Skeletal muscle satellite cell (primary cell): Measurements from ENCODE around the gene DDX49.

Experiments
- H3K27me3 ChIP-seq: 2 replicates; pipeline ENCODE4 v1.7.0; 2013; ENCODE audit warnings: low read length; ENCODE audit not compliant: control insufficient read depth, insufficient read depth
- H3K36me3 ChIP-seq: 2 replicates; pipeline ENCODE4 v1.7.0; 2013; ENCODE audit warnings: mild to moderate bottlenecking, control low read depth, low read length; ENCODE audit not compliant: insufficient read depth
- H3K4me1 ChIP-seq: 2 replicates; pipeline ENCODE4 v1.7.0; 2013; ENCODE audit warnings: low read length; ENCODE audit not compliant: control insufficient read depth, insufficient read depth
- H3K4me2 ChIP-seq: 2 replicates; pipeline ENCODE4 v1.7.0; 2013; ENCODE audit warnings: mild to moderate bottlenecking, low read length
- H3K4me3 ChIP-seq: 2 replicates; pipeline ENCODE4 v1.7.0; 2013; ENCODE audit warnings: low read length
- H3K9ac ChIP-seq: 2 replicates; pipeline ENCODE4 v1.7.0; 2013; ENCODE audit warnings: mild to moderate bottlenecking, low read depth, low read length, moderate library complexity
- H3K9me3 ChIP-seq: replicated peaks from 2 replicates; pipeline ENCODE4 v1.7.0; 2013; ENCODE audit warnings: mild to moderate bottlenecking, control low read depth, low read length

Gene DDX49

DNA sequence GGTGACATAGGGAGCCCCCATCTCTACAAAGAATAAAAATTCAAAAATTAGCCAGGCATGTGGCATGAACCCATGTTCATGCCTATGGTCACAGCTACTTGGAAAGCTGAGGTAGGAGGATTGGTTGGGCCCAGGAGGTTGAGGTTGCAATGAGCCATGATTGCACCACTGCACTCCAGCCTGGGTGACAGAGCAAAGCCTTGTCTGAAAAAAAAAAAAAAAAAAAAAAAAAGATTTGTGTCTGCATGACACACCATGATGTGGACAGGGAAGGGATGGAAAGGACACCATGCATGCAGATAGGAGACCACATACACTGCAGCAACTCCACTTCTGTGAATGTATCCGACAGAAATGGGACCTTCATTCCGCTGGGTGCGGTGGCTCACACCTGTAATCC lies 55.5 kb downstream of the DDX49 start:
- Histone ChIP-seq H3K27me3 (peaks cover 4% of the 10 kb centered on the region), H3K4me3 (no peak overlapping the region), H3K36me3 (no peaks in the 10 kb centered on the region), H3K4me2 (no peak overlapping the region), H3K9ac (no peak overlapping the region), H3K9me3 (no peaks in the 10 kb centered on the region), H3K4me1 (peaks cover 16% of the 10 kb centered on the region)

DNA sequence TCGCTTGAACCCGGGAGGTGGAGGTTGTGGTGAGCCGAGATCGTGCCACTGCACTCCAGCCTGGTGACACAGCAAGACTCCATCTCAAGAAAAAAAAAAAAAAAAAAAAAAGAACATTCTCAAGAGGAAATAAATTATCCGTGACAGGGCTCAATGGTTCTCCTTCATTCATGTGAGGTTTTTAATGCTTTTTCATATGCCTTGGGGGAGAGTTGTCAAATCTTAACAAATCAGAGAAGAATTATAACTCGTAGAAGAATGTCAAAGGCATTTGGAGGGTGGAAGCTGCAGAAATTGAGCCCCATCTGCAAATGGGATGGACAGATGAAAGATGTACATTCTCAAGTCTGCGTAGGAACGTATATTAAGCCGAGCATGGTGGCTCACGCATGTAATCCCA lies 56.4 kb downstream of the DDX49 start:
- H3K9ac ChIP-seq, result no peak overlapping the region
- H3K4me1 ChIP-seq, result peaks cover 9% of the 10 kb centered on the region
- H3K4me3 ChIP-seq, result no peak overlapping the region
- no peaks in the 10 kb centered on the region for H3K9me3 ChIP-seq
- peaks cover 4% of the 10 kb centered on the region for H3K27me3 ChIP-seq
- no peaks in the 10 kb centered on the region for H3K36me3 ChIP-seq
- H3K4me2 ChIP-seq, result no peak overlapping the region
